GM12874 (cell line): ENCODE measurements around the gene NPB.

Source experiments
- CTCF ChIP-seq: IDR thresholded peaks from 2 replicates; pipeline ENCODE4 v1.5.1; 2011; ENCODE audit warnings: low read depth, mild to moderate bottlenecking, control low read depth, low read length, moderate library complexity; ENCODE audit not compliant: insufficient read depth

NPB gene

GRCh38 chr17:81933178-81933699 lies 31.2 kb downstream of the NPB start:
- TF ChIP-seq CTCF, result no peak

GRCh38 chr17:81934098-81934757 lies 32.2 kb downstream of the NPB start:
- no peak for TF ChIP-seq CTCF

DNA sequence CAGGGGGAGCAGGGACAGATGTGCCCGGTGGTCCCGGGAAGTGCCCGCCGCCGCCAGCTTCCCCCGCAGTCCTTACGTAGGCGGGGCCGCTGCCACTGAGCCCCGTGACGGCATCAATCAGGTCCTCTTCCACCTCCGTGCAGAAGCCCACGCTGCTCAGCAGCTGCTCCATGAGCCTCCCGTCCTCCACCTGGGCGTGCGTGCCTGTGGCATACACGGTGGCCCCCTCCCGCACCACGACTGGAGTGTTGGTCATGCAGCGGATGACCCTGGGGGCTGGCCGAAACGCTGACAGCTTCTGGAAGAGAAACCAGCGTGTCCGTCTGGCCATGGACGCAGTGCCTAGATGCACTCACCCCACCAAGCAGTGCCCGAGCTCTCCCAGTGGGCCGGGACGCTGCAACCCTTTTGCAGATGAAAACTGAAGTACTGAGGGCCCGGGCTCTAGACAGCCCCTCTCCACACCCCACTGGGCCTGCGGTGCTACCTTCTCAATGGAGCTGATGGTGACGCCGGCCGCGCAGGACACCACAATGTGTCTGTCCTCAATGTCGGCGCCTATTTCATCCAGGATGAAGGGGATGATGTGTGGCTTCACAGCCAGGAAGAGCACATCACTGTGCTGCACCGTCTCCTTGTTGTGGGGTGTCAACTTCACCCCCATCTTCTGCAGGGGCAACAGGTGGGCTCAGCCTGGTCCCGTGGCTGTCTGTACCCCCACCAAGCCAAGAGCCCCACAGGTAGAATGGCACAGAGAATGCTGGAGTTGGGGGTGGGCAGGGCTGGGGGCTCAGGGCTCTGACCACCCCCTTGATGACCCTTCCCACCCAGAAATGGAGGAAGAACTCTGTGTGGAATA lies 33.0 kb downstream of the NPB start:
- no peak for TF ChIP-seq CTCF

DNA sequence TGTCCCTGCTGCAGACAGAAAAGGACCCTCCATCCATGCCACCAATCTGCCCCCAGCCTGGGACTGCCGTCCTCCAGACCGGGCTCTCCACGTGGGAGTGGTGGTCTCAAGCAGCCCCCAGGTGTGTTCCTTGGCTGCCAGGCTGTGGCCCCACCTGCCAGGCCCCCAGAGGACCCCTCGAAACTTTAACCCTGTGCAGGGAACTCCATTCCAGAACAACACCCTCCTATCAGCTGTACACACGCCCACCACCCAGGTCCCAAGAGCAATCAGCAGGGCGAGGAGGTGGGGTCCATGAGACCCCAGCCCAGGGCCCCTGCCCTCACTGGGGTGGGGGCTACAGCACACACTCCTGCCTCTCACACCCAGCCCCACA lies 33.7 kb downstream of the NPB start:
- no peak for TF ChIP-seq CTCF

- no peak for TF ChIP-seq CTCF
Observed at GRCh38 chr17:81939218-81939617, 37.2 kb downstream of the NPB start.

DNA sequence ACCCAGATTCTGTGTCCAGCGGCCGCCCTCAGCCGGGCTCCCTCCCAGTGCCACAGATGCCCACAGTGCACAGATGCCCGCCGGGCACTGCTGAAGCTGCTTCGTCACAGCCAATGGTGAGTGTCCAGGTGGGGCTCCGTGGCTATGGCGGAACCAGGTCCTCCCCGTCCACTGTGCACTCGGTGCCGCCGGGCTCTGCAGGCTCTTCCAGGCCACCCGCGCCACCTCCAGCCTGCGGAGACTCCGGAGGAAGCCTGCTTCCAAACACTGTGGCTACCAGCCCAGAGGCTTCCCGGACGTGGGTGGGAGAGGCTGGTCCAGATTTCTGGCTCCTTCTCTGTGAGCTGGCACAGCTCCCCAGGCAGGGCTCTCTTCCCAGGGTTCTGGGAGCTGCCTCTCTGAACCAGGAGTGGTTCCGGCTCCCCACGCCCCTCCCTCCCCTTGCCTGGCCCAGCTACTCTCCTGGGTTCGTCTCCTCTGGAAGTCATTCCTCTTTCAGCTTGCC lies 37.9 kb downstream of the NPB start:
- no peak for TF ChIP-seq CTCF

- no peak for TF ChIP-seq CTCF
Observed at GRCh38 chr17:81940538-81941483, 38.8 kb downstream of the NPB start.
